ENCODE results near the gene SLC35F4. TPM values are rescaled to one million over a fixed set of nuclear protein-coding genes. Genes with fewer than 3 reads are reported as not detected.

Gene SLC35F4
- total RNA-seq, 2 experiments from 2014 or later, result not detected

DNA sequence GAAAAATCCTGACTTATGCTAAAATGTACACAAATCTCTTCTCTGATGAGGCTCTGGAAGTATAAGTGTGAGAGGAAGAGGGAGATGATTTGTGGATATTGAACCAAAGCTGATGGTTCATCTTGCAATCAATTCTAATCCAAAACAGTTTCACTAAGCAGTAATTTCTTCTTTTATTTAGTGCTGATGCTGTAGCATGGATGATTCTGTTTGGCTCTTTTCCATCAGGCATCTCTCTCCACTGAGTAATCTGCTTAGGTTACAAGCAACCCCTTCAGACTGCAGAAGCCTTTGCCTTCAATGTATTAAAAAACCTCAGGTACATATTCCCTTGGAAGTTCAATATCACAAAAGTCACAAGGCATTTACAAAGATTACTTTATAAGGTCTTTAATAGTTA is 213.1 kb downstream of the SLC35F4 start:
- no peak for DNase-seq
- Mint-ChIP-seq H3K36me3 (ENCODE audit: low read depth) (no peaks in the 10 kb centered on the region), H3K27me3 (no peaks in the 10 kb centered on the region), H3K9me3 (no peaks in the 10 kb centered on the region), H3K27ac (no peak overlapping the region), H3K4me3 (no peak overlapping the region), H3K4me1 (no peaks in the 10 kb centered on the region)
- POLR2A ChIA-PET, result no interaction called here
- CTCF ChIA-PET, result no interaction called here

DNA sequence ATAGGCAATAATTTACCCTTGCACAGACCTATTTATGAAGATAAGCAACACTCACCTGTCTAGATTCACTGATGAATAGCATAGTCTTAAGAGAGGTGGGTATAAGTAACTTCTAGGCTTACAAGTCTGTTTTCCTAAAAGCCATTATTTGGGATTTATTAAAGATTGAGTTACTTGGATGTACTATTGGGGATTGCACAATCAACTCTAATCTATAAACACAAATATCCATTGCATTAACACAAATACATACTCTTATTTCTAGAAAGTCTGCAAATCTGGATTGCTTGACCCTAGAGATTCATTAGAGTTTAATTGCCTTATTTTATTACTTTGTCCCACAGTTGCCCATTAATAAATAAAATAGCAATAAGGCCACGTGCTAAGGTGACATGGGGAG is 224.1 kb downstream of the SLC35F4 start:
- no peaks in the 10 kb centered on the region for H3K9me3 Mint-ChIP-seq
- no peak overlapping the region for H3K27ac Mint-ChIP-seq
- H3K27me3 Mint-ChIP-seq, result no peaks in the 10 kb centered on the region
- H3K4me1 Mint-ChIP-seq, result no peaks in the 10 kb centered on the region
- H3K36me3 Mint-ChIP-seq (ENCODE audit: low read depth), result no peaks in the 10 kb centered on the region
- DNase-seq, result no peak
- H3K4me3 Mint-ChIP-seq, result no peak overlapping the region
- ChIA-PET POLR2A (no interaction called here), CTCF (no interaction called here)

DNA sequence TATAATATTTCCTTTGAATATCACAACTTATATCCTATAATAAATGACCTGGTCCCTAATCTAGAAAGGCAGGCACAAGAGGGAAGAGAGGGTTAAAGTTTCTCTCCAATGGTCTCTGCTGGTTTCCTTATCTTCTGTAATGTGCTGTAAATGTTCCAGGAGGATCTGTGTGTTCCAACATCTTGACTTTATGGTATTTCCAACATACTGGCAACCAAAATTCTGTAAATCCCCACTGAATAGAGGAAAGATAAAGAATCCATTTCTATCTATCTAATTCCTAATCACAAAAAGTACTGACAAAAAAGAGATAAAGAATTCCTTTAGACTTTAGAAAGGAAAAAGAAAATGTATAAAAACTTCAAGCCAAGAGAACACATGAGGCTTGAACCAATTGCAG is 225.9 kb downstream of the SLC35F4 start:
- CTCF ChIA-PET, result no interaction called here
- no peak overlapping the region for H3K4me3 Mint-ChIP-seq
- DNase-seq, result no peak
- H3K36me3 Mint-ChIP-seq (ENCODE audit: low read depth), result no peaks in the 10 kb centered on the region
- no peaks in the 10 kb centered on the region for H3K4me1 Mint-ChIP-seq
- no peaks in the 10 kb centered on the region for H3K9me3 Mint-ChIP-seq
- POLR2A ChIA-PET, result no interaction called here
- H3K27ac Mint-ChIP-seq, result no peak overlapping the region
- H3K27me3 Mint-ChIP-seq, result no peaks in the 10 kb centered on the region

DNA sequence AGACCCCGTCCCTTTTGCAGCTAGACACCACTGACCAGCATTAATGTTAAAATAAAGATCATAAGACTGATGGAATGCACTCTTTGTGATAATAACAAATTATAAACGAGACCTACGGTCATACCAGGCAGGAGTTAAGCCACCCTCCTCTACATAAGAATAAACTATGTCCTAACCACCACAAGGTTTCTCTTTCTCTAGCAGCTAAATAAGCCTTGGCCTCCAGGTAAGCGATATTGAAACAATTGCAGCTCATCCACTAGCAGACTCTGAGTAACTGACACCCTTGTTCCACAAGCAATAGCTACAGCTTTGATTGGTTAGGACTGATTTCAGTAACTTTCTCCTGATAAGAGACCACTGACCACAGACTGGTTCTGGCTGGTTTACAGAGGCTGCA is 228.0 kb downstream of the SLC35F4 start:
- H3K27ac Mint-ChIP-seq, result no peak overlapping the region
- H3K9me3 Mint-ChIP-seq, result no peaks in the 10 kb centered on the region
- CTCF ChIA-PET, result no interaction called here
- no peak overlapping the region for H3K4me3 Mint-ChIP-seq
- no peak for DNase-seq
- no peaks in the 10 kb centered on the region for H3K27me3 Mint-ChIP-seq
- no peaks in the 10 kb centered on the region for H3K36me3 Mint-ChIP-seq (ENCODE audit: low read depth)
- H3K4me1 Mint-ChIP-seq, result no peaks in the 10 kb centered on the region
- POLR2A ChIA-PET, result no interaction called here

DNA sequence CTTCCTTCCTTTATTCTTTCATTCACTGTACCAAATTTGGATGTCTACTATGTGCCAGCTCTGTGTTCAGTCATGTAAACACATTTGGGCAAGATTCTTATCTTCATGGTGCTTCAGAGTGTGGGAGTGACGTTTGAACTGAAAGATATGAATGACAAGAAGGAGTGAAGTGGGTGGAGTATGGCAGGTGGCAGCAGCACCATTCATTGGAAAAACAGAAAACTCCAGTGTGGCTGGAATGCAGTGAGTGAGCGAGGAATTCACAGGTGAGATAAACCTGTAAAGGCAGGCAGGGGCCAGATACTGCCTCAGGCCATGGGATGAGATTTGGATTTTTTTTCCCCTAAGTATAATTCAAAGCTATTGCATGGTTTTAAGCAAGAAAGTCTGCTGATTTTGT is 231.6 kb downstream of the SLC35F4 start:
- ChIA-PET POLR2A (no interaction called here), CTCF (no interaction called here)
- H3K4me3 Mint-ChIP-seq, result no peak overlapping the region
- H3K27me3 Mint-ChIP-seq, result no peaks in the 10 kb centered on the region
- H3K9me3 Mint-ChIP-seq, result no peaks in the 10 kb centered on the region
- H3K27ac Mint-ChIP-seq, result no peak overlapping the region
- H3K36me3 Mint-ChIP-seq (ENCODE audit: low read depth), result no peaks in the 10 kb centered on the region
- no peak for DNase-seq
- no peaks in the 10 kb centered on the region for H3K4me1 Mint-ChIP-seq

DNA sequence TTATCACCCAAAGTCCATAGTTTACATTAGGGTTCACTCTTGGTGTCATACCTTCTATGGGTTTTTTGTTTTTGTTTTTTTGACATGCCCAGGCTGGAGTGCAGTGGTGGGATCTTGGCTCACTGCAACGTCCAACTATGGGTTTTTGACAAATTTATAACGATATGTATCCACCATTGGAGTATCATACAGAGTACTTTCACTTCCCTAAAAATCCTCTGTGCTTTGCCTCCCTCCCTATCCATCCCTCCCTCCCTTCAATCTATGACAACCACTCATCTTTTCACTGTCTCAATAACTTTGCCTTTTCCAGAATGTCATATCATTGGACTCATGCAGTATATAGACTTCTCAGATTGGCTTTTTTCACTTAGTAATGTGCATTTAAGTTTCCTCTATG is 233.2 kb downstream of the SLC35F4 start:
- CTCF ChIA-PET, result no interaction called here
- no peaks in the 10 kb centered on the region for H3K36me3 Mint-ChIP-seq (ENCODE audit: low read depth)

DNA sequence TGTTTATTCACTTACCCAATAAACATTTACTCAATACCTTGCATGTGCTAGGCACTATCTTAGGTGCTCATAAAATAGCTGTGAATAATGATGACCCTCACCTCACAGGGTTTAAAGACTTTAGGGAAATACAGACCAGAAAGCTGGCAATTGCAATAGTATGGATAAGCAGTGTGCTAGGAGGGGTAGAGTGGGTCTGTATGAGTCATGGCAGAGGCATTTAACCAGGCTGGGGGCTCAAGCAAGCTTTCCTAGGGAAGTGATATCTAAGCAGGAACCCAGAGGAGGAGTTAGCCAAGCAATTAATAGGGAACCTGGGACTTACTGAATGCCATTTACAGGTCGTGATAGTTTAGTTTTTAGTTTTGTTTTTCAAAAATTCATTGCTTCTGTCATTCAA is 248.4 kb downstream of the SLC35F4 start:
- DNase-seq, result no peak
- no peaks in the 10 kb centered on the region for H3K4me1 Mint-ChIP-seq
- ChIA-PET POLR2A (no interaction called here), CTCF (no interaction called here)
- no peaks in the 10 kb centered on the region for H3K36me3 Mint-ChIP-seq (ENCODE audit: low read depth)
- peaks cover 5% of the 10 kb centered on the region for H3K9me3 Mint-ChIP-seq
- no peak overlapping the region for H3K27ac Mint-ChIP-seq
- no peak overlapping the region for H3K4me3 Mint-ChIP-seq
- H3K27me3 Mint-ChIP-seq, result no peaks in the 10 kb centered on the region

More for the DNA sequence above, 233.2 kb downstream of the SLC35F4 start:
- DNase-seq, result no peak
- H3K27me3 Mint-ChIP-seq, result no peaks in the 10 kb centered on the region
- H3K9me3 Mint-ChIP-seq, result no peaks in the 10 kb centered on the region
- POLR2A ChIA-PET, result no interaction called here
- H3K4me1 Mint-ChIP-seq, result no peaks in the 10 kb centered on the region
- H3K27ac Mint-ChIP-seq, result no peak overlapping the region
- H3K4me3 Mint-ChIP-seq, result no peak overlapping the region

DNA sequence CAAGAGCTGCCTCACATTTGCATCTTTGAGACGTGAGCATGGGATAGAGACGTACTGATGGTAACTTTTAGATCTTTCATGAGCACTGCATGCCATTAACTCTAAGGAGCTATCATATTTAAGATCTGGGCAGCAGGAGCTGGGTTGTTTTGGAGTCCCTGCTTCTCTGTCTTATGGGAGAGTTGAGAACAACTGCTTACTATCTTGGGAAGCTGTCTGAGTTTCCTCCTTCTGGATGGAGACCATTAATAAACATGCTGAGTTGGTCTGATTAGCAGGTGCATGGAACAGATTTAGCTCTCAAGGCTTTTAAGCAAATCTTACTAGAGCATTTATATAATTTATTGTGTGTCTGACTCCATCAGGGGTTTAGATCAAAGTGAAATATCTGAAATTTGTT is 252.9 kb downstream of the SLC35F4 start:
- H3K36me3 Mint-ChIP-seq (ENCODE audit: low read depth), result no peaks in the 10 kb centered on the region
- H3K4me1 Mint-ChIP-seq, result no peaks in the 10 kb centered on the region
- H3K4me3 Mint-ChIP-seq, result no peak overlapping the region
- H3K27me3 Mint-ChIP-seq, result no peaks in the 10 kb centered on the region
- POLR2A ChIA-PET, result no interaction called here
- CTCF ChIA-PET, result no interaction called here
- H3K27ac Mint-ChIP-seq, result no peak overlapping the region
- DNase-seq, result no peak
- H3K9me3 Mint-ChIP-seq, result peaks cover 3% of the 10 kb centered on the region

DNA sequence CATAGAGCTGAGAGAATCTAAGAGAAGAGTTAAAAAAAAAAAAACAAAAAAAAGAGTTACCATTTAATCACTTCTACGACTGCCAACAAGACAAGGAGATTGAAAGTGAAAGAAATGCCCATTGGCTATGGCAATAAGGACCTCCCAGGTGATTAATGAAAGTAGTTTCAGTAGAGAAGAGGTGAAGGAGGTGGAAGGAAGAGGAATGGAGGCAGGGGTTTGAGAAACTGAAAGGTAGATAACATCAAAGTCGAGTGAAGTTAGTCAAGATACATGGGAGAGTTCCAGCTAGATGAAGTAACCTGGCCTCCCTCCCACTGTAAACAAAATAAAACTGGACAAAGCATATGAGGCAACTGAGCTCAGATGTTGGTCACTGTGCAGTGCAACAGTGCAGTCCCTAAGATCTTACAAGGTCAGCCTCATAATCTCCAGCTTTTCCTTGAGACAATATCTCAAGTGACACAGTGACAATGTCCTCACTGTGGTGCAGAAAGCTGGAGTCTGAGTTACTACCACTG is 254.3 kb downstream of the SLC35F4 start:
- H3K27me3 Mint-ChIP-seq, result no peaks in the 10 kb centered on the region
- no peaks in the 10 kb centered on the region for H3K4me1 Mint-ChIP-seq
- H3K27ac Mint-ChIP-seq, result no peak overlapping the region

DNA sequence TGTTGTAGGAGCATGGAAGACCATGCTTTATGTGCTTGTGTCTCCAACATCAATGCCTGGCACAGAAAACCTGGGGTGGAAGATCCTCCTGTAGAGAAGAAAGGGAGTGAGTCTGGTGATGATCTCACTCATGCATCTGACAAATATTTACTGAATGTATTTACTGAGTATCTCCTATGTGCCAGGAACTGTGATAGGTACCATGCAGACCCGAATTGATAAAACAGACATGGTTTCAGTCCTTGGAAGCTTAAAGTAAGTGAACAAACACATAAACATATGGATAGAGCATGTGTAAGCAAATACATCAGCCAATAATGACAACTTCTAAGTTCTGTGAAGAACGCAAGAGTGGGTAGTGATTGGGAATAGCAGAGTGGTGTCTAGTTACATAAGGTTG is 255.3 kb downstream of the SLC35F4 start:
- no peaks in the 10 kb centered on the region for H3K36me3 Mint-ChIP-seq (ENCODE audit: low read depth)
- POLR2A ChIA-PET, result no interaction called here
- peaks cover 8% of the 10 kb centered on the region for H3K9me3 Mint-ChIP-seq
- no peaks in the 10 kb centered on the region for H3K4me1 Mint-ChIP-seq
- no peaks in the 10 kb centered on the region for H3K27me3 Mint-ChIP-seq
- no peak overlapping the region for H3K4me3 Mint-ChIP-seq
- H3K27ac Mint-ChIP-seq, result no peak overlapping the region
- no peak for DNase-seq
- CTCF ChIA-PET, result no interaction called here

More for the DNA sequence above, 254.3 kb downstream of the SLC35F4 start:
- DNase-seq, result no peak
- POLR2A ChIA-PET, result no interaction called here
- H3K9me3 Mint-ChIP-seq, result peaks cover 8% of the 10 kb centered on the region
- CTCF ChIA-PET, result no interaction called here
- H3K4me3 Mint-ChIP-seq, result no peak overlapping the region
- no peaks in the 10 kb centered on the region for H3K36me3 Mint-ChIP-seq (ENCODE audit: low read depth)

DNA sequence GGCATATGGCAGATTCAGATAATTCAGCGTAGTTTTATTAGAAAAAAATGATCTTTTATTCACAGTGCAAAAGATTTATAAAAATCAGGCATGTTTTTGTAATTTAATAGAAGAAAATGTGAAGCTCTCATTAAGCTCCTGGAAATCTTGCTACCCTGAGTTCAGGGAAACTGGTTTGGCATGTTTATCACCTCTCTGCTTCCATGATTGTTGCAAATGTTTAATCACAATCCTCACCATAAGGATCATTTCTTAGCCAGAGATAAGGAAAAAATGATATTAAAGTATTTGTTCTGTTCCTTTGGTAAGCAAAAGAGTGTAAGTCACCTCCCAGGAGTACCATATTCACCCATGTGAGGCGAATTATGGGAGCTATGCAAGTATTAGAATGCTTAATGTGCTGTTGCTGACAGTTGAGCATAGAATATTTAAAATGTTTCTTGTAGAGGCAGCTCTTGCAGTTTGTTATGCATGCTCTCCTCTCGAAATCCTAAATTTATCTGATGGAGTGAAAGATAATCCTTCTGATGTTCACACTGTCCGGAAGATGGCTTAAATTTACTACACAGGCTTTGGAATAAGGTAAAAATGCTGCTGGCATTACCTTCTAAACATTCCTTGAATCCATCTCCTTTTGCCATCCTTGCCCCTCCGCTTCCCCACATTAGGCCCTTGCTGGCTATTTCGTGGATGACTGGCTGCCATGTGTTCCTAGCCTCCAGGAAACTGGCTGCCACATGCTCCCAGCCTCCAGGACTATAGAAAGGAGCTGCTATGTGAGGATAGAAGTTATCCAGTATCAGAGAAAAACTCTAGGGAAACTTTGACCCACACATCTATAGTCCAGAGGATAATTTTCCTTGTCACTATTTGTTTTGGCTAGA is 256.5 kb downstream of the SLC35F4 start:
- Mint-ChIP-seq H3K27me3 (no peaks in the 10 kb centered on the region), H3K4me3 (no peak overlapping the region), H3K27ac (no peak overlapping the region), H3K4me1 (no peaks in the 10 kb centered on the region), H3K9me3 (peaks cover 8% of the 10 kb centered on the region), H3K36me3 (ENCODE audit: low read depth) (no peaks in the 10 kb centered on the region)
- CTCF ChIA-PET, result no interaction called here
- DNase-seq, result no peak
- POLR2A ChIA-PET, result no interaction called here

DNA sequence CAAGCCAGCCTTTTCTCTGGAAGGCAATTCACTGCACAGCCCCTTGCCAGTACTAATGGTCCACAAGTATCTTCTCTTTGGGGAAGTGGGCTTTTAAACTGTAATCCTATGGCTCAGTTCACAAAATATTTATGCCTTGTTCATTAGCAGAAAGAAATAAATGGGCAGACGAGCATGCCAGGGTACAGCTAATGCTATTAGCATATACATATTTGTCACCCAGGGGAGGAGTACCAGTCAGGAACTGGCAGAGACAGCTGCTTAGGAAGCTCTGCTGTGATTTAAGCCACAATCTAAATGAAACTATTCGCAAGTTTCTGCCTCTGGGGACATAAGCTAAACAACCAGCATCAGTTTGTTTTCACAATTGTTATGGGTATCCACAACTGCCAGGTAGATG is 258.8 kb downstream of the SLC35F4 start:
- Mint-ChIP-seq H3K27me3 (no peaks in the 10 kb centered on the region), H3K4me1 (no peaks in the 10 kb centered on the region), H3K36me3 (ENCODE audit: low read depth) (no peaks in the 10 kb centered on the region), H3K9me3 (peaks cover 8% of the 10 kb centered on the region), H3K27ac (no peak overlapping the region), H3K4me3 (no peak overlapping the region)
- ChIA-PET CTCF (no interaction called here), POLR2A (no interaction called here)
- no peak for DNase-seq

DNA sequence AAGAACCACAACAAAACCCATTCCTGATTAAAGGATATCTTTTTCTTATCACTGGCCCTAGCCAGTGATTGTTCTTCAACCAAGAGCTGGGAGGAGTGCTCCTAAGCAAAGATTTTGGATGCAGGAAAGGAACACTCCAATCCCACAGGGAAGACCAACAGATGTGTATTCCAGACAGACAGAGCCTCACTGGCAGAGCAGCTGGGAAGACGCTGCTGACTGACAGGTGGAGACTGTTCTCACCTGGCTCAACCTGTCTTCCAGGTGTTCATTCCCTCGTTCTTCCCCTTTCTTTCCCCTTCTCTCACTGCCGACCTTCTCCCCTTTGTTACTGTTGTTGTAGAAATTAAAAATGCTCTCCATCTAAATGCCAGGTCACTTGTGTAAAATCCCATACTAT is 282.5 kb downstream of the SLC35F4 start:
- H3K36me3 Mint-ChIP-seq (ENCODE audit: low read depth), result no peaks in the 10 kb centered on the region
- no peak for DNase-seq
- POLR2A ChIA-PET, result no interaction called here
- CTCF ChIA-PET, result no interaction called here
- no peak overlapping the region for H3K27ac Mint-ChIP-seq
- peaks cover 14% of the 10 kb centered on the region for H3K9me3 Mint-ChIP-seq
- no peaks in the 10 kb centered on the region for H3K4me1 Mint-ChIP-seq
- H3K4me3 Mint-ChIP-seq, result no peak overlapping the region
- no peaks in the 10 kb centered on the region for H3K27me3 Mint-ChIP-seq

DNA sequence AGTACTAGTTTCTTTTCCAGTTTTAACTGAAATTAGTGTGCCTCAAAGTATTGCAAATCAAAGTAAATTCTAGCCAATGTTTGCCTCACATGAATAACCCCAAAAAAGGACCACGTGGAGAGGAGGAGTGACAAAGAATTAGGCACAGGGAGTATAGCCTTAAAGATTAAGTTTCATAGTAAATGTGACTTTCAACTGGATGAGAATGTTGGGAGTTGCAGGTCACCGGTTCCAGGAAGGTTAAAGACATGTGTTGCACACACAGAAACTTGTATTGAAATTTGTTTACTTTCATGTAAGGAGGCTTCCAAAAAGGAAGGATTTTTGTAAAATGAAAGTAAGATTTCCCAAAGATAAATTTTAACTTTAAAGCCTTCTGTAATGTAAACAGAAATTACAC is 283.1 kb downstream of the SLC35F4 start:
- ChIA-PET CTCF (no interaction called here), POLR2A (no interaction called here)
- peaks cover 14% of the 10 kb centered on the region for H3K9me3 Mint-ChIP-seq
- H3K4me1 Mint-ChIP-seq, result no peaks in the 10 kb centered on the region
- H3K4me3 Mint-ChIP-seq, result no peak overlapping the region
- DNase-seq, result no peak
- H3K36me3 Mint-ChIP-seq (ENCODE audit: low read depth), result no peaks in the 10 kb centered on the region
- no peak overlapping the region for H3K27ac Mint-ChIP-seq
- H3K27me3 Mint-ChIP-seq, result no peaks in the 10 kb centered on the region

Data from activated CD4-positive, alpha-beta memory T cell treated with anti-CD3 and anti-CD28 coated beads, Interleukin-2, amount 10 ng/mL, durations not matched to agents 7 days and 5 days (primary cell).